ENCODE results near the gene PNPLA6. TPM values are rescaled to one million over a fixed set of nuclear protein-coding genes. Genes with fewer than 3 reads are reported as not detected.

PNPLA6 gene
- total and polyA plus RNA-seq, 2 of the 13 experiments (the other 11 are each of a cell fraction or from before 2014, with no cell fraction given): 24.9 to 28.2 TPM

DNA sequence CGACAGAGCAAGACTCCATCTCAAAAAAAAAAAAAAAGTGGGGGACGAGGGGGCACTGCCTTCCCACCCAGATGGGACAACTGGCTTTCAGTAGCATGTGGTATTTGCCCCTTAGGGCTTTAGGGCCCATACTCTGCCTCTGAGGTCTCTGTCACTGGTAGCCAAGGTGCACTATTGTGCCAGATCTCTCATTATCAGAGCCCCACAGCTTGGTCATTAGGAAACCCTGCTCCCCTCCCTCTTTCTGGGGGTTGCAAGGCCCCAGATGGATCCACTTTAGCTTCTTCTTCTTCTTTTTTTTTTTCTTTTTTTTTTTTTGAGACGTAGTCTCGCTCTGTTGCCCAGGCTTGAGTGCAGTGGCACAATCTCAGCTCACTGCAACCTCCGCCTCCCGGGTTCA lies 30.8 kb upstream of the PNPLA6 start:
- H3K4me2 ChIP-seq (ENCODE audit: low read depth, low read length): no peak overlapping the region
- POLR2A ChIA-PET: no interaction called here
- no peak overlapping the region for H3K9ac ChIP-seq (ENCODE audit: insufficient read depth, low read depth, low read length)
- H3K4me3 ChIP-seq (replicated peaks in 1 of 3; ENCODE audit: insufficient read depth in 1 of 3, low read depth in 2 of 3, low read length in 3 of 3): no peak overlapping the region
- no peak for TF ChIP-seq SALL1 (CRISPR knock-in tag; IDR thresholded peaks at IDR 0.05)
- no peak for TF ChIP-seq PHF20 (CRISPR knock-in tag; IDR thresholded peaks at IDR 0.05)
- no peak for TF ChIP-seq GATAD2A (CRISPR knock-in tag; IDR thresholded peaks at IDR 0.05)
- TF ChIP-seq, protein P1, sequence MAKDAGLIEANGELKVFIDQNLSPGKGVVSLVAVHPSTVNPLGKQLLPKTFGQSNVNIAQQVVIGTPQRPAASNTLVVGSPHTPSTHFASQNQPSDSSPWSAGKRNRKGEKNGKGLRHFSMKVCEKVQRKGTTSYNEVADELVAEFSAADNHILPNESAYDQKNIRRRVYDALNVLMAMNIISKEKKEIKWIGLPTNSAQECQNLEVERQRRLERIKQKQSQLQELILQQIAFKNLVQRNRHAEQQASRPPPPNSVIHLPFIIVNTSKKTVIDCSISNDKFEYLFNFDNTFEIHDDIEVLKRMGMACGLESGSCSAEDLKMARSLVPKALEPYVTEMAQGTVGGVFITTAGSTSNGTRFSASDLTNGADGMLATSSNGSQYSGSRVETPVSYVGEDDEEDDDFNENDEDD (CRISPR knock-in tag; IDR thresholded peaks at IDR 0.05; ENCODE audit: borderline replicate concordance): no peak
- TF ChIP-seq ZNF672 (CRISPR knock-in tag; IDR thresholded peaks at IDR 0.05): no peak
- no peak for TF ChIP-seq NR1H2 (CRISPR knock-in tag; IDR thresholded peaks at IDR 0.05; ENCODE audit: borderline replicate concordance, low read depth)
- no peak for TF ChIP-seq NBN (conservative IDR thresholded peaks at IDR 0.05)
- TF ChIP-seq YEATS2 (CRISPR knock-in tag; IDR thresholded peaks at IDR 0.05; ENCODE audit: borderline replicate concordance): no peak
- TF ChIP-seq, protein P2, sequence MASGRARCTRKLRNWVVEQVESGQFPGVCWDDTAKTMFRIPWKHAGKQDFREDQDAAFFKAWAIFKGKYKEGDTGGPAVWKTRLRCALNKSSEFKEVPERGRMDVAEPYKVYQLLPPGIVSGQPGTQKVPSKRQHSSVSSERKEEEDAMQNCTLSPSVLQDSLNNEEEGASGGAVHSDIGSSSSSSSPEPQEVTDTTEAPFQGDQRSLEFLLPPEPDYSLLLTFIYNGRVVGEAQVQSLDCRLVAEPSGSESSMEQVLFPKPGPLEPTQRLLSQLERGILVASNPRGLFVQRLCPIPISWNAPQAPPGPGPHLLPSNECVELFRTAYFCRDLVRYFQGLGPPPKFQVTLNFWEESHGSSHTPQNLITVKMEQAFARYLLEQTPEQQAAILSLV (CRISPR knock-in tag; IDR thresholded peaks at IDR 0.05; ENCODE audit: borderline replicate concordance): no peak
- TF ChIP-seq MBNL3 (CRISPR knock-in tag; conservative IDR thresholded peaks at IDR 0.05): no peak
- TF ChIP-seq TFAP4 (IDR thresholded peaks at IDR 0.05; ENCODE audit: borderline replicate concordance, low read depth): no peak
- TF ChIP-seq, protein P3, sequence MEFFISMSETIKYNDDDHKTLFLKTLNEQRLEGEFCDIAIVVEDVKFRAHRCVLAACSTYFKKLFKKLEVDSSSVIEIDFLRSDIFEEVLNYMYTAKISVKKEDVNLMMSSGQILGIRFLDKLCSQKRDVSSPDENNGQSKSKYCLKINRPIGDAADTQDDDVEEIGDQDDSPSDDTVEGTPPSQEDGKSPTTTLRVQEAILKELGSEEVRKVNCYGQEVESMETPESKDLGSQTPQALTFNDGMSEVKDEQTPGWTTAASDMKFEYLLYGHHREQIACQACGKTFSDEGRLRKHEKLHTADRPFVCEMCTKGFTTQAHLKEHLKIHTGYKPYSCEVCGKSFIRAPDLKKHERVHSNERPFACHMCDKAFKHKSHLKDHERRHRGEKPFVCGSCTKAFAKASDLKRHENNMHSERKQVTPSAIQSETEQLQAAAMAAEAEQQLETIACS (CRISPR knock-in tag; IDR thresholded peaks at IDR 0.05): no peak
- TF ChIP-seq ZBTB3 (CRISPR knock-in tag; IDR thresholded peaks at IDR 0.05; ENCODE audit: borderline replicate concordance, low read depth): no peak
- TF ChIP-seq ZNF670 (CRISPR knock-in tag; IDR thresholded peaks at IDR 0.05; ENCODE audit: borderline replicate concordance): no peak
- TF ChIP-seq TCF7L2 (IDR thresholded peaks at IDR 0.05; ENCODE audit: low read depth, low read length): no peak
- TF ChIP-seq ZNF572 (CRISPR knock-in tag; IDR thresholded peaks at IDR 0.05): no peak
- CTCF ChIA-PET (ENCODE audit: low intra/inter-chr PET ratio, low total read pairs): no interaction called here
- 53% methylated on average over 6 of the region's 6 CpGs for WGBS (ENCODE audit: low lambda C conversion rate)
- no peak for DNase-seq (ENCODE audit: low spot score)
- peaks cover 8% of the 10 kb centered on the region for H3K4me1 ChIP-seq (ENCODE audit: insufficient read depth, low read length)
- no peak overlapping the region for H2AFZ ChIP-seq (ENCODE audit: low read length)
- intact Hi-C loops (cut with micrococcal nuclease; ENCODE audit: unreplicated experiment) (no loop called here), in situ Hi-C loops (cut with HindIII; ENCODE audit: extremely low pct_ligation_motif_present, low pct_unique_long_range_greater_than_20kb) (no loop called here)
- H3K27me3 ChIP-seq (ENCODE audit: control insufficient read depth in 1 of 2, insufficient read depth in 2 of 2, low read length in 2 of 2): peaks cover 0 to 5% of the 10 kb centered on the region in 2 experiments; a peak in 1 of 5 replicates
- no peaks in the 10 kb centered on the region for H3K79me2 ChIP-seq (ENCODE audit: insufficient read depth, low read length)
- BruUV-seq (replicated peaks): no TSS peak
- no peak overlapping the region for H3K27ac ChIP-seq (ENCODE audit: extremely low read length, insufficient read depth, low read length)
- no peaks in the 10 kb centered on the region for H4K20me1 ChIP-seq (ENCODE audit: insufficient read depth, low read length)
- no peak for ATAC-seq
- H3K36me3 ChIP-seq (replicated peaks in 1 of 2; ENCODE audit: control insufficient read depth in 1 of 2, insufficient read depth in 2 of 2, low read length in 2 of 2): no peaks in the 10 kb centered on the region
- no peaks in the 10 kb centered on the region for H3K9me3 ChIP-seq (ENCODE audit: low read length)
- FAIRE-seq: no peak

Measured in HepG2 (cell line).